H1 (cell line): ENCODE measurements around the gene ARHGAP23. TPM values are rescaled to one million over a fixed set of nuclear protein-coding genes. Genes with fewer than 3 reads are reported as not detected.

Experiments
- CBX5 ChIP-seq: fragments of 300-800, 300-1000 bp; sonication (generic); IDR thresholded peaks from 2 replicates; pipeline ENCODE4 v1.7.1; 2016; ENCODE audit warnings: antibody characterized with exemption, low read length, low read depth
- CHD2 ChIP-seq: IDR thresholded peaks from 2 replicates; pipeline ENCODE4 v1.6.1; 2012; ENCODE audit warnings: low read length, improper control_type of control experiment
- CHD7 ChIP-seq: fragments of 300-600 bp; sonication (generic); IDR thresholded peaks from 2 replicates; pipeline ENCODE4 v1.7.1; 2012; ENCODE audit warnings: low read length, moderate library complexity, mild to moderate bottlenecking, inconsistent platforms; ENCODE audit not compliant: insufficient replicate concordance
- KDM1A ChIP-seq: fragments of 200-600, 300-600 bp; sonication (generic); IDR thresholded peaks from 2 replicates; pipeline ENCODE4 v1.7.1; 2016; ENCODE audit warnings: mild to moderate bottlenecking, low read length, borderline replicate concordance
- POU5F1 ChIP-seq: IDR thresholded peaks from 2 replicates; pipeline ENCODE4 v1.6.1; 2011; ENCODE audit warnings: low read depth, mild to moderate bottlenecking, low read length, moderate library complexity
- TAF1 ChIP-seq: IDR thresholded peaks from 2 replicates; pipeline ENCODE4 v1.6.1; 2011; ENCODE audit warnings: mild to moderate bottlenecking, low read depth, low read length
- polyA plus RNA-seq, 7 experiments: library from polyadenylated mRNA; depleted of rRNA in 3 of 7; stranded (reverse) in 5 of 7; unstranded in 2 of 7; fragments of >200 nt in 5 of 7; fragments of 200-250 nt in 2 of 7; gene quantifications; 1 replicate in 5 of 7; 2 replicates in 1 of 7; 4 replicates in 1 of 7; pipeline versions ENCODE4 v1.2.1 to v1.2.3, GENCODE V29; 2011 to 2013; ENCODE audit warnings: missing spikeins in 2 of 7, mixed read lengths in 2 of 7
- total RNA-seq: library from RNA; stranded (reverse); fragmentation: NEBNext Ultra II Directional; extraction: Animal tissue kit (Norgen Biotek cat#: 25700); gene quantifications from 2 replicates; pipeline ENCODE4 v1.2.1, GENCODE V29; 2021

Gene ARHGAP23
- total and polyA plus RNA-seq, 2 of the 8 experiments (the other 6 are each of a cell fraction or from before 2014, with no cell fraction given): 16.3 to 107 TPM

GRCh38 chr17:38467491-38467890, 39.2 kb downstream of the ARHGAP23 start (continued):
- TF ChIP-seq CHD2: no peak
- TF ChIP-seq TAF1: no peak
- TF ChIP-seq POU5F1: no peak
- no peak for TF ChIP-seq KDM1A
- TF ChIP-seq CHD7: no peak
- TF ChIP-seq CBX5: no peak
